Superior temporal gyrus (tissue), 1 donor: Measurements from ENCODE around the gene CYP4F11.
A peak's percentile ranks its signal among the peaks of the same experiment; 100 is the strongest.
"Not testable (repeated sequence)": the region's sequence is repeated elsewhere in the genome, so short reads cannot be mapped to it uniquely, and the experiment has no call there.

ENCODE experiments used
- DNase-seq: peaks from one replicate; pipeline ENCODE4 v3.0.0-alpha.2; 2016; ENCODE audit errors: extremely low spot score

The CYP4F11 gene

GRCh38 chr19:15934332-15935078 lies at the start of gene CYP4F11:
CYP4F11 (minus strand) TSS chr19:15934529; CDS start chr19:15934408, 121 bp downstream.
- DNase-seq, result peak; percentile 37

- DNase-seq, result no peak
These were observed 45.0 kb upstream of the CYP4F11 start for GRCh38 chr19:15979293-15979692.

- DNase-seq, result no peak
These were observed 43.4 kb upstream of the CYP4F11 start for GRCh38 chr19:15977690-15978089.

- DNase-seq, result no peak
These were observed 42.7 kb upstream of the CYP4F11 start for GRCh38 chr19:15976836-15977689.

GRCh38 chr19:15974856-15975255 lies 40.5 kb upstream of the CYP4F11 start:
- no peak for DNase-seq

- DNase-seq, result not testable (repeated sequence)
These were observed 37.7 kb upstream of the CYP4F11 start for GRCh38 chr19:15972043-15972442.

- no peak for DNase-seq
These were observed 37.0 kb upstream of the CYP4F11 start for GRCh38 chr19:15971224-15971780.

- no peak for DNase-seq
These were observed 29.9 kb upstream of the CYP4F11 start for GRCh38 chr19:15964231-15964630.

GRCh38 chr19:15962319-15962718 lies 28.0 kb upstream of the CYP4F11 start:
- DNase-seq, result no peak

- no peak for DNase-seq
These were observed 20.5 kb upstream of the CYP4F11 start for GRCh38 chr19:15954820-15955219.

GRCh38 chr19:15948223-15949058 lies 14.1 kb upstream of the CYP4F11 start, which contains the start of gene OR10H4:
OR10H4 (plus strand) TSS chr19:15949008; CDS start chr19:15949008, 0 bp downstream.
- DNase-seq, result no peak

- DNase-seq, result no peak
These were observed 11.0 kb upstream of the CYP4F11 start for GRCh38 chr19:15945301-15945700.

GRCh38 chr19:15944401-15944800 lies 10.1 kb upstream of the CYP4F11 start:
- DNase-seq, result no peak

- DNase-seq, result no peak
These were observed 3.4 kb upstream of the CYP4F11 start for GRCh38 chr19:15937771-15938170.

GRCh38 chr19:15936950-15937349 lies 2.6 kb upstream of the CYP4F11 start:
- DNase-seq, result no peak

GRCh38 chr19:15936173-15936572 lies 1.8 kb upstream of the CYP4F11 start:
- no peak for DNase-seq

GRCh38 chr19:15935167-15935702 lies 906 bp upstream of the CYP4F11 start:
- no peak for DNase-seq

GRCh38 chr19:15933761-15934331 lies 483 bp downstream of the CYP4F11 start:
- DNase-seq, result not testable (repeated sequence)

- no peak for DNase-seq
These were observed 6.0 kb downstream of the CYP4F11 start for GRCh38 chr19:15928321-15928720.

GRCh38 chr19:15926484-15926883 lies 7.8 kb downstream of the CYP4F11 start:
- no peak for DNase-seq

- DNase-seq, result no peak
These were observed 10.6 kb downstream of the CYP4F11 start for GRCh38 chr19:15923702-15924101.
